Duodenal mucosa (tissue), 2 donors: ENCODE results near the gene SLX4.

Experiments
- H3K27ac ChIP-seq: one replicate; pipeline ENCODE4 v1.7.0; 2013; ENCODE audit warnings: low read depth, low read length
- H3K27me3 ChIP-seq, 2 donors: one replicate each; pipeline ENCODE4 v1.7.0; 2013; ENCODE audit warnings: low read length in 2 of 2, control low read depth in 1 of 2; ENCODE audit not compliant: insufficient read depth in 2 of 2, control insufficient read depth in 1 of 2
- H3K36me3 ChIP-seq, 2 donors: one replicate each; pipeline ENCODE4 v1.7.0; 2013; ENCODE audit warnings: low read length in 2 of 2, control low read depth in 1 of 2; ENCODE audit not compliant: insufficient read depth in 2 of 2, control insufficient read depth in 1 of 2
- H3K4me1 ChIP-seq, 2 donors: one replicate each; pipeline ENCODE4 v1.7.0; 2013; ENCODE audit warnings: low read length in 2 of 2, control low read depth in 1 of 2; ENCODE audit not compliant: insufficient read depth in 2 of 2, control insufficient read depth in 1 of 2
- H3K4me3 ChIP-seq, 2 donors: one replicate each; pipeline ENCODE4 v1.7.0; 2013; ENCODE audit warnings: low read length in 2 of 2, low read depth in 1 of 2
- H3K9ac ChIP-seq, 2 donors: one replicate each; pipeline ENCODE4 v1.7.0; 2013; ENCODE audit warnings: low read length in 2 of 2, low read depth in 1 of 2
- H3K9me3 ChIP-seq, 2 donors: one replicate each; pipeline ENCODE4 v1.7.0; 2013; ENCODE audit warnings: low read length in 2 of 2, control low read depth in 1 of 2; ENCODE audit not compliant: control insufficient read depth in 1 of 2

Gene SLX4

DNA sequence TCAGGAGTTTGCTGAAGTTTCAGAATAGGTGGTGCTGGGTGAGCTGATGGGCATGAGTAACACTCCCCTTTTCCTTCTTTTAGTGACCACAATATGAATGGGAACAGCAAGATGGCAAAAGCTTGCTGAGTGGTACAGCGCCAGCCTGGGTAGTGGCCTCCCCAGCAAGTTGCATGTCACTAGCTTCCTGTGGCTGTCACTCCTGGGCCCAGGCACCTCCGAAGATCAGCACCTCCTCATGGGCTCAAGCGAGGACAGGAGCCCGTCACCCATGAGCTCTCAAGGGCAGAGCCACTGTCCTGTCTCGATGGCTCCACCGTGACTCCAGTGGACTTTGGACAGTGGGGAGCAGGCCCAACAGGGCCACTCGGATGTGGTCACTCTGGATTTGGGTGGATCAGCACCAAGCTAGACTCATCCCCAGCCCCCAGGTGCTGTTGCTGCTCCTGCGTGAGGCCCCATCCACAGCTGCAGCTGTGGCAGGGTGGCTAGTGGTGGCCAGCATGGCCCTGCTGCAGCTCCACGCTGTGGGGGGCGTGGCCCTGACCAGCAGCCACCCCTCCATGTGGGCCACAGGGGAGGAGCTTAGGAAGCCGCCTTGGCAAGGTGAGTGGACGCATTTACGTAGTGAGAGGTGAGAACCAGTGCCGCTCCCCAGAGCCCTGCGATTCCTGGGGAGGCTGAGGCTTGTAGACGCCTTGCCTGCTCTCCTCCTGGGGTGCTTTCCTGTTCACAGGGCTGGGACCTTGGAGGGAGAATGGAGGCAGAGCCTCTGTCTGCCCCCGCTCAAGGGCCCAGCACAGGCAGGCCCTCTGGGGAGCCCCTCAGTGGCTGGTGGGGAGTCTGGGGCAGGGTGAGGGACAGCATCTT, 29.5 kb upstream of the SLX4 start:
- Histone ChIP-seq H3K4me1 (peaks cover 46 to 56% of the 10 kb centered on the region in 2 donors), H3K9me3 (no peaks in the 10 kb centered on the region), H3K9ac (no peak overlapping the region), H3K4me3 (no peak overlapping the region), H3K27ac (no peak overlapping the region), H3K27me3 (no peaks in the 10 kb centered on the region), H3K36me3 (peaks cover 0 to 12% of the 10 kb centered on the region in 2 donors)

DNA sequence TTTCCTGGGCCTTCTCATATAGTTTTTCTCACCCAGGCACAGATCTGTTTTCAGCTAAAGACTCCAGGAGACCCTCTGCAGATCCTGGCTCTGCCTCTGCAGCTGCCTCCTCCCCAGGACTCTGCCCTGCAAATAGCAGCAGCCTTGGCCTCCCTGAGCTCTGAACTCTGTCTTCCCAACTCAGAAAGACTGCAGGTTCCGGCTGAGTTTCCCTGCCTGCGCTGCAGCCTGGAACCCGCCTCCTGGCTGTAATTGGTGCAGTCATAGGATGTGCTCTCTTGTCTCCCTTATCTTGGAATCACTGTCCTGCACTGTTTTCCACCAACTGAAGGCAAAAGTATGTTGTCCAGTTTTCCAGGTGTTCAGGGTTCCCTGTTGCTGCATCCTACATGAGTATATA, 28.8 kb upstream of the SLX4 start:
- H3K27ac ChIP-seq = no peak overlapping the region
- peaks cover 40 to 50% of the 10 kb centered on the region in 2 donors for H3K4me1 ChIP-seq
- peaks cover 0 to 12% of the 10 kb centered on the region in 2 donors for H3K36me3 ChIP-seq
- no peak overlapping the region for H3K9ac ChIP-seq
- no peaks in the 10 kb centered on the region for H3K9me3 ChIP-seq
- H3K27me3 ChIP-seq = no peaks in the 10 kb centered on the region
- H3K4me3 ChIP-seq = no peak overlapping the region

DNA sequence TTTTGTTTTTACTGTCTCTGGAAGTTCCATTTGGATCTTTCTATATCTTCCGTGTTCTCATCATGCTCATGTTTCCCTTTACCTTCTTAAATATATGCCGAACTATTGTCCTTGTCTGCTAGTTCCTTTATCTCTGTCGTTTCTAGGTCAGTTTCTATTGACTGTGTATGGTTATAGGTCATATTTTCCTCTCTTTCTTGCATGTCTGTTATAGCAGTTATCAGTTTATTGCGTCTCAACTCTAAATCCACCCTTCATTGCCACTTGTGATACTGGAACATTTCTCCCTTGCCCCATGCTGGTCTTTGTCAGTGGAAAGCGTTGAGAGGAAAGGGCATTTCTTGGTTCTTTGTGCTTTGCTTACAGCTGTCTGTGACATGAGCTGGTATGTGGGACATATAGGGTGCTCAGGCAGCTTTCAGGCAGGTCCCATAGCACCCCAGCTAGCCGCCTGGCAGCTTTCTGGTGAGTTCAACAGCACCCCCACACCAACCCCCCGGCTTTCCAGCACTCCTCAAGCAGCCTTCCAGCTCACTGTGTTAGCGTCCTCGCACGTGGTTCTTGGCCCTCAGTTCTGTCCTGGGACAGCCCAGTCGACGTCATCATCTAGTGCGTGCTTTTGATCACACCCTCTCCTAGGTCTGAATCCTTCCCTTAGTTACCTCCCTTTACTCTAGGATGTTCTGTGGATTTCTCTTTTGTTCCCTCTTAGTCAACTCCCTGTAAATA, 27.7 kb upstream of the SLX4 start:
- Histone ChIP-seq H3K4me3 (no peak overlapping the region), H3K27ac (no peak overlapping the region), H3K9ac (no peak overlapping the region), H3K4me1 (peaks cover 38 to 50% of the 10 kb centered on the region in 2 donors), H3K27me3 (no peaks in the 10 kb centered on the region), H3K9me3 (no peaks in the 10 kb centered on the region), H3K36me3 (peaks cover 0 to 12% of the 10 kb centered on the region in 2 donors)

DNA sequence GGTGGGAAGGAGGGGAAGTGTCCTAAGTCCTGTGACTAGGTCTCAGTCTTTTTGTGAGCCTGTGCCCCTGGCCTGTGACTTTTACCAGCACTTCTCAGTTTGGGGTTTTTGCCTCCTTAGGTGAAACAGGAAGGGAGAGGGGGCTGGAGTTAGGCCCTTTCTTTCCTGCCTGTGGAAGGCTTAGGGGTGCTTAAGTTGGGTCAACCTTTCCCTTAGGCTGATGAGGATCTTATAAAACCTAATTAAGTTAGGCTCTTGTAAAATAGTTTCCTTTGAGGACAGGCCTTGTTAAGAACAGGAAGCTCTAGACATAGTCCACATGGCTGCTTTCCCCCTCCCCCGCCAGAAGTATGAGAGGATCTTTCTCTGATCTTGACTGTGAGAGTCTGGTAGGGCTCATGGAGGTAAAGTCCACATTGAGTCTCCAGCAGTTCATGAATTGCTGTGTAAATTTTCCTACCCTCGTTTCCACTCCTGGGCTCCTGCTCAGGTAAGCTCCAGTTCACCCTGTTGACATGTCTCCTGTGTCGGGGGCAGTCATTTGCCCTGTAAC, 26.0 kb upstream of the SLX4 start:
- Histone ChIP-seq H3K27me3 (no peaks in the 10 kb centered on the region), H3K36me3 (peaks cover 0 to 12% of the 10 kb centered on the region in 2 donors), H3K27ac (no peak overlapping the region), H3K9me3 (no peaks in the 10 kb centered on the region), H3K4me1 (peaks cover 35 to 42% of the 10 kb centered on the region in 2 donors), H3K4me3 (peak overlapping the region; percentile 2 to 17), H3K9ac (no peak overlapping the region)

DNA sequence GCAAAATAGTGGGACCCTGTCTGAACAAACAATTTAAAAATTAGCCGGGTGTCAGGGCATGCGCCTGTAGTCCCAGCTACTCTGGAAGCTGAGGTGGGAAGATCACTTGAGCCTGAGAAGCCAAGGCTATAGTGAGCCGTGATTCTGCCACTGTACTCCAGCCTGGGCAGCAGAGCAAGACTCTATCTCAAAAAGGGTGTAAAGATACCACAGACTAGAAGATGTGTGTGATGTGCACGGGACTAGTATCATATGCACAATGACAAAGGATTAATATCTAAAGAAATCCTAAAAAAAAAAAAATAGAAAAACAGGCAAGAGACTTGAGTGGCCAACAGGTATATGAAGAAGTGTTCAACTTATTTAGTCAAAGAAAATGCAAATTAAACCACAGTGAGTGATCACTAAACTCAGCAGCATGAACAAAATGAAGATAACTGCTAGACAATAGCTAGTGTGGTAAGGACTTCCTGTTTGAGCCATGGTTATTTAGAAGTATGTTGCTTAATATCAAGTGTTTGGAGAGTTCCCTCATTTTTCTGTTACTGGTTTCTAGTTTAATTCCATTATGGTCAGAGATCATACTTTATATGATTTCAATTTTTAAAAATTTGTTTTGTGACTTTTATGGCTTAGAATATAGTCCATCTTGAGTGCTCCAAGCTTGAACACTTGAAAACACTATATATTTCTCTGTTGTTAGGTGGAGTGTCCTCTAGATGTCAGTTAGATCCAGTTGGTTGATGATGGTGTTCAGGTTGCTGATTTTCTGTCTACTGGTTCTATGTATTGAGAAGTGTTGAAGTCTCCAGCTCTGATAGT, 14.7 kb upstream of the SLX4 start:
- Histone ChIP-seq H3K36me3 (no peaks in the 10 kb centered on the region), H3K27ac (no peak overlapping the region), H3K9ac (no peak overlapping the region), H3K9me3 (no peaks in the 10 kb centered on the region), H3K4me1 (peaks cover 0 to 4% of the 10 kb centered on the region in 2 donors), H3K27me3 (no peaks in the 10 kb centered on the region), H3K4me3 (no peak overlapping the region)

DNA sequence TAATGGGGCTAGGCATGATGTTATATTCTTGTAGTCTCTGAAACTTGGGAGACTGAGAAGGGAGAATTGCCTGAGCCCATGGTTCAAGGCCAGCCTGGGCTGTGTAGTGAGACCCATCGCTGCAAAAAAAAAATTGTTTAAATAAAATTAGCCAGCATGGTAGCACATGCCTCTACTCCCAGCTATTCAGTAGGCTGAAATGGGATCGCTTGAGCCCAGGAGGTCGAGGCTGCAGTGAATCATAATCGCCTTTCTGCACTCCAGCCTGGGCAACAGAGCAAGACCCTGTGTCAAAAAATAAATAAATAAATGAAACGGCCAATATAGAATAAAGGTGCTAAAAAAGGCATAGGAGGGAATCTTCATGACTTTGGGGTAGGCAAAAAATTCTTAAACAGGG, 13.9 kb upstream of the SLX4 start:
- H3K27ac ChIP-seq = no peak overlapping the region
- no peaks in the 10 kb centered on the region for H3K27me3 ChIP-seq
- no peaks in the 10 kb centered on the region for H3K9me3 ChIP-seq
- H3K36me3 ChIP-seq = no peaks in the 10 kb centered on the region
- H3K9ac ChIP-seq = no peak overlapping the region
- no peak overlapping the region for H3K4me3 ChIP-seq
- peaks cover 0 to 4% of the 10 kb centered on the region in 2 donors for H3K4me1 ChIP-seq

DNA sequence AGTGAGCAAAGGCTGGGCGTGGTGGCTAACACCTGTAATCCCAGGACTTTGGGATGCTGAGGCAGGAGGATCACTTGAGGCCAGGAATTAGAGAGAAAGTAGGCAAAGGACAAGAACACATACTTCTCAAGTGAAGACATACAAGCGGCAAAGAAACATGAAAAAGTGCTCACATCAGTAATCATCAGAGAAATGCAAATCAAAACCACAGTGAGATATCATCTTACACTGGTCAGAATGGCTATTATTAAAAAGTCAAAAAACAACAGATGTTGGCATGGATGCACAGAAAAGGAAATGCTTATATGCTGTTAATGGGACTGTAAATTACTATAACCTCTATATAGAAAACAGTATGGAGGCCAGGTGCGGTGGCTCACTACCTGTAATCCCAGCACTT, 12.2 kb upstream of the SLX4 start:
- no peak overlapping the region for H3K9ac ChIP-seq
- H3K4me1 ChIP-seq = peaks cover 0 to 4% of the 10 kb centered on the region in 2 donors
- no peak overlapping the region for H3K27ac ChIP-seq
- no peaks in the 10 kb centered on the region for H3K36me3 ChIP-seq
- H3K9me3 ChIP-seq = no peaks in the 10 kb centered on the region
- H3K27me3 ChIP-seq = no peaks in the 10 kb centered on the region
- H3K4me3 ChIP-seq = no peak overlapping the region

DNA sequence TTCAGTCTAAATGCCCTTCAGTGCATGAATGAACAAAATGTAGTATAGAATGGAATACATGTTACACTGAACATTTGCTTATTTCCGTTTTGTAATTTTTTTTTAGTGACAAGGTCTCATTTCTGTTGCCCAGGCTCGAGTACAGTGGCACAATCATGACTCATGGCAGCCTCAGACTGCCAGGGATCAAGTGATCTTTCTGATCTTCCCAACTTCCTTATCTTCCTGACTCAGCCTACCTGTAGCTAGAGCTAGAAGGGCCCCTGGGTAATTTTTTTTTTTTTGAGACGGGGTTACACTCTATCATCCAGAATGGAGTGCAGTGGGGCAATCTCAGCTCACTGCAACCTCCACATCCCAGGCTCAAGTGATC, 7.3 kb upstream of the SLX4 start:
- Histone ChIP-seq H3K4me3 (no peak overlapping the region), H3K9me3 (no peaks in the 10 kb centered on the region)

DNA sequence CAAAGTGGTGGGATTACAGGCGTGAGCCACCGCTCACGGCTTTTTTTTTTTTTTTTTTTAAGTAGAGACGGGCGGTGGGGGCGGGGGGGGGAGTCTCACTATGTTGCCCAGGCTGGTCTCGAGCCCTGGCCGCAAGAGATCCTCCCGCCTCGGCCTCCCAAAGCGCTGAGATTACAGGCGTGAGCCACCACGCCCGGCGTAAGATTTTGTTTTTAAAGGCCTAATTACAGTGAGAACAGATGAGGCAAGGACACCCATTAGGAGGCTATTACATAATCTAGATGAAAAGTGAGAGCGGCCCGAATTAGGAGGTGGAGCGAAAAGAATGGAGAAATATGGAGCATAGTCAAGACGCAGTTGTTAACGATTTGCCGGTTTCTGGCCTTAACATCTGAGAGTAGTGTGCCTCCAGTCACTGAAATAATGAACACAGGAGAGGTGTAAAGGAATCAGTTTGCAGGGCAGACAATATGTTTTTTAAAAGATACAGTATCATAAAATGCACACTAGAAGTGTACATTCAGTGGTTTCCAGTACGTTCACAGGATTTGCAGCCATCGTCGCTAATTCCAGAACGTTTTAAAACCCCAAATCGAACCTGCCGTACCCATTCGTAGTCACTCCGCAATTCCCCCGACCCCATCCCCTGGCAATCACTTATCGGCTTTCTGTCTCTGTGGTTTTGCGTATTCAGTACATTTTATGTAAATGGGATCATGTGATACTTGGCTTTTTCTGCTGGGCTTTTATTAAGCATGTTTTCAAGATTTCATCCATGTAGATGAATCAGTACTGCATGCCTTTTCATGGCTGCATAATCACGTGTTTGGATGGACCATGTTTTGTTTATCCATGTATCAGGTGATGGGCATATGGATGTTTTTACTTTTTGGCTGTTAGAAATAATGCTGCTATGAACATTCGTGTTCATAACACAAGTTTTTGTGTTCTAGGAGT, 1.4 kb upstream of the SLX4 start:
- no peaks in the 10 kb centered on the region for H3K27me3 ChIP-seq
- peak overlapping the region in 1 of 2 donors; percentile 10 for H3K9ac ChIP-seq
- H3K27ac ChIP-seq = no peak overlapping the region
- H3K4me3 ChIP-seq = peak overlapping the region; percentile 57 to 84
- H3K36me3 ChIP-seq = peaks cover 0 to 5% of the 10 kb centered on the region in 2 donors
- H3K9me3 ChIP-seq = no peaks in the 10 kb centered on the region
- H3K4me1 ChIP-seq = peaks cover 29 to 31% of the 10 kb centered on the region in 2 donors

More for the DNA sequence above, 7.3 kb upstream of the SLX4 start:
- Histone ChIP-seq H3K27me3 (no peaks in the 10 kb centered on the region), H3K27ac (no peak overlapping the region), H3K4me1 (peaks cover 4 to 8% of the 10 kb centered on the region in 2 donors), H3K36me3 (peaks cover 0 to 5% of the 10 kb centered on the region in 2 donors), H3K9ac (no peak overlapping the region)
